Activated CD8-positive, alpha-beta memory T cell treated with anti-CD3 and anti-CD28 coated beads, Interleukin-2, amount 50 U/mL, for 4 hours (primary cell): ENCODE data around the gene PUM1.
"Not testable (repeated sequence)": the region's sequence is repeated elsewhere in the genome, so short reads cannot be mapped to it uniquely, and the experiment has no call there.

ENCODE experiments used
- DNase-seq: peaks from one replicate; pipeline ENCODE4 v3.0.0-alpha.2; 2020

PUM1 gene

GRCh38 chr1:30990591-30990990, 74.9 kb downstream of the PUM1 start:
- no peak for DNase-seq

DNA sequence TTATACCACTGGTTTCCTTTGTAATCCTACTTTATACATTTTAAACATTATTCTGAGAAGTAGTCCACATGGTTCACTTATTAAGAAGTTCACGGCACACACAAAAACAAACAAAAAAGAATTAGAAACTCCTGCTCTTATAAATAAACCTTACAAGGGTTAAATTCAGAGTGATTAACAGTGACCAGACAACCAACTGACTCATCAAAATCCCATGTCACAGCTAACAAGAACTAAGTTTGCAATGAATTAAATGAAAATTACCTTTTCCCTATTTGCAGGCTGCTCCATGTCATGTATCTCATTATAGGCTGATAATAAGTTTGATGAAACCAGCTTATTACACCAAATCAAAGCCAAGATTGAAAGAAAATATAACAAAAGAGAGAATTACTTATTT, 77.5 kb downstream of the PUM1 start:
- no peak for DNase-seq

DNA sequence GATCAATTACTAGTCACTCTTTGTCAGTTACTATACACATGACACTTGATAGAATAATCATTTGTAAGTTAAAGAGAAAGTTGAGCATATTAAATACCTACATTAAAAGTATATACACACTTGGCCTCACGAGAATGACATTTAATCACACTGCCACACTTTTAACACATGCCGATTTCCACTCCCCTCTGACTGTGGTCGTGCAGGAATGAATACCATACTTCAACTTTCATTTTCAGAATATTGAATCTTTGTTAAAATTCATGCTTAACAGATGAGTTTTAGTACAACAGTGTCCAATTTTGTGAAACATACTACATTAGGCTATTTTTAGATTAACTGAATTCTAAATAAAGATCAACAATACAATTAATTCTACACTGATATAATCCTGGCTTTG, 78.8 kb downstream of the PUM1 start:
- no peak for DNase-seq

DNA sequence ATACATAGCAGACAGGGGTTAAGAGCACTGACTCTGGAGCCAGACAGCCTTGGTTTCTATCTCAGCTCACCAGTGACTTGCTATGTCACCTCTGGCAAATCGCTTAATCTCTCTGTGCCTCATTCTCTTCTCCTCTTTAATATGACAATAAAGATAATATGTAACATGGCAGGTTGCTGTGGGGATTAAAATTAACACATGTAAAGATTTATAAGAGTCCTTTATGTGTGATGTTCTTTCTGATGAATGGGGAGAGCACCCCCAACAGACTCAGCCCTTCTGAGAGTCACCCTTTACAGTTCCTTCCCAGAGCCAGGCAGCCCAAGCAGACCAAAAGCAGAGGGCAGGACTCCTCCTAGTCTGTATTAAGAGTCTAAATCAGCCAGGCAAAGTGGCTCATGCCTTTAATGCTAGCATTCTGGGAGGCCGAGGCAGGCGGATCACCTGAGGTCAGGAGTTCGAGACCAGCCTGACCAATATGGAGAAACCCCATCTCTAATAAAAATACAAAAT, 80.5 kb downstream of the PUM1 start:
- no peak for DNase-seq

GRCh38 chr1:30984165-30984889, 81.2 kb downstream of the PUM1 start:
- DNase-seq: no peak

GRCh38 chr1:30982937-30983336, 82.6 kb downstream of the PUM1 start:
- no peak for DNase-seq

DNA sequence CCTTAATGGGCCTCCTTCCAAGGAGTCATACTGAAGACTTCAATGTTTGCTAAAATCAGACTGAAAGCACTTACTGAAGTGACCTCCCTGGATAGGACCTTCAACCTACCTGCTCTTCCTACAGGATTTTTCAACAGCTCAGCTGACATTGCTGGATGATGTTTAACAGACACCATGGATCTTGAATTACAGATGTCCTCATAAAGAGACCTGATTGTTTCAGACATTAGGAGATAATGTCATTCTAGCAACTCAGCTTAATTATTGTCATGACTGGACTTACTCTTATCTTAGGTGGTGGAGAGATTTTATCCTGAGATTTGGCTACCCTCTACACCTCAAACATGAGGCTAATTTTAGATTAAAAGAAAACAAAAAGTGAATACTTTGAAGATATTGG, 83.1 kb downstream of the PUM1 start:
- DNase-seq: no peak

DNA sequence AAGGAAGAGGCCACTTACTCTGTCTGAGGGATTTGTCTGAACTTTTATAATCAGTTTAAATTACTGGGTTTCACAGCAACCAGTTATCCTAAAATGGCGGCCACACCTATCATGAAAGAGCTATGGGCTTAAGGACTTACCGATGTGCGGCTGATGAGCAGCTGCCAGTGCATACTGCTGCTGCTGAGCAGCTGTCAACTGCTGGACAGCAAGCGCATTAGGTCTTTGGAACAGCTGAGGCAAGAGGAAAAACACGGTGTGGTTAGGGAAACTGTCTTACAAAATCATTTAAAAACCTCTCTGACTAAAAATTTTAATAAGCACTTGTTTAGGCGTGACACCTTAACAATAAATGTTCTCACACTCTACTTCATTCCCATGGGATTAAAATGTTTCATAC, 84.3 kb downstream of the PUM1 start:
- DNase-seq: no peak

GRCh38 chr1:30977511-30977910, 88.0 kb downstream of the PUM1 start:
- DNase-seq: no peak

GRCh38 chr1:30977105-30977504, 88.4 kb downstream of the PUM1 start:
- no peak for DNase-seq

- DNase-seq: no peak
Measured at GRCh38 chr1:30976143-30976542, 89.4 kb downstream of the PUM1 start.

DNA sequence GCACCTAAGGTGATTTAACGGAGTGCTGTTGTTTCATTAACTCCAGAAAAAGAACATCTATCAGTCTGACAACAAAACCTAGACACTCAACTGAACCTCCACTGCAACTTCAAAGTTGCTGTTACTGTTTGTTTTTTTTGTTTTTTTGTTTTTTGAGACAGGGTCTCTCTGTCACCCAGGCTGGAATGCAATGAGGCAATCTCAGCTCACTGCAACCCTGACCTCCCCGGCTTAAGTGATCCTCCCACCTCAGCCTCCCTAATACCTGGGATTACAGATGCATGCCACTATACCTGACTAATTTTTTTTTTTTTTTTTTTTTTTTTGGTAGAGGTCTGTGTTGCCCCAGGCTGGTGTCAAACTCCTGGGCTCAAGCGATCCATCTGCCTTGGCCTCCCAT, 90.3 kb downstream of the PUM1 start:
- DNase-seq: no peak

- DNase-seq: no peak
Measured at GRCh38 chr1:30974536-30974935, 91.0 kb downstream of the PUM1 start.

- not testable (repeated sequence) for DNase-seq
Measured at GRCh38 chr1:30972349-30972748, 93.2 kb downstream of the PUM1 start.

DNA sequence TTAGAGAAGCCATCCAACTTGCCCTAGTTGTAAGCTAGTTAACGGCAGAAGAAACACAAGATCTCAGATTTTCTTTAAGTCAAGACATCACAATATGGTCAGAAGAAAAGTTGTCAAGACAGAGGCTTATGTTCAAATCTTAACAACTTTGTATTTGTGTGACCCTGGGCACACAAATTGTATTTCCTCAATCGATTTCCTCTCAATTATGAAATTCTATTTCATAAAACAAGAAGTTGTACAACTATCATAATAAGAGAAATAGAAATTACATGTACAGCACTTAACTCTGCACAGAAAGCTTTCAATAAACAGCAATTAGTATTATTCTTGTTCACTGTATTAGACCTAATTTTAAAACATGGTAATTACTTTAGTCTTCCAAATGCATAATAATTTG, 94.0 kb downstream of the PUM1 start:
- DNase-seq: no peak

DNA sequence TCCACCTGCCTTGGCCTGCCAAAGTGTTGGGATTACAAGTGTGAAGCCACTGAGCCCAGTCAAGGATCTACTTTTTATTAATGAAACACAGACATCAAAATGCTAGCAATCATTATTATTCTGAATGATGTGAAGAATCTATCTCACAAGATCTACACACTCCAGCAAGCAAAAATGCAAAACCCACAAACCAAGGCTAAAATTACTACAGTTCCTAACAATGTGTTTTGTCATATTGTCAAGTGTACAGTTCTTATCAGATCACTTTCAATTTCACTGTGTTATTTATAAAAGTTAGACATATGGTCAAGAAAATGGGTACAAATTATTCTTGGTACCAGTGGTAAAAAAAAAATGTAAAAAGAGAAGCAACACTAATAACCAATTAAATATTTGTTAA, 95.6 kb downstream of the PUM1 start:
- no peak for DNase-seq

DNA sequence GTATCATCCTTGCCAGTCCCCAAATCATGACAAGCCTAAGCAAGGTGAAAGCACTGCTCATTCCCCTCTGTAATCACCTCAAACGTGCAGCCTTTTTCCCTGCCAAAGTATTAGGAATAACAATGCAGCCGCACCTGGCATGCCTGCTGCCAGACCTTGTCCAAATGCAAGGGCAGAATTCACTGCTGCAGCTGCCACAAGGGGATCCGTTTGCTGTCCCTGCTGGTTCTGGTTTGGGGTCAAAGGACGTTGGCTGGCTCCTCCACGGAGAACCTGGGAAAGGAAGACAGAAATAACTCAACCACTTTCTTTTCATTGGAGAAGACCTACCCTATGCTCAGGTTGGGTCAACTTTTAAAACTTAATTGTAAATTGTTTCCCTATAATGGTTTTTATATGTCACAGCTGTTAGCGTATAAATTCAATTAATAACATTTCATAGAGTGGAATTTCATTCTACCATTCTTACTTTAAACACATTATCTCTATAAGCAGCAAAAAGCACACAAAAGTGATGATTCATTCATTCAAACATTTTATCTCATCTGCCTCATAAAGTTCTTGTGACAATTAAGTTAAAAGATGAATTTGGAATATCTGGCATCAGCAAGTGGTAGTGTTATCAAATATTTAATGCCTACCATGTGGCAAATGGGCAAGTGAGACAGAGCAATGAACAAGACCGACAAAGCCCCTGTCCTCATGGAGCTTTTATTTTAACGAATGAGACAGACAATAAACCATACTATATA, 97.1 kb downstream of the PUM1 start:
- DNase-seq: no peak

GRCh38 chr1:30966690-30967369, 98.7 kb downstream of the PUM1 start:
- no peak for DNase-seq

- DNase-seq: no peak
Measured at GRCh38 chr1:30965924-30966599, 99.5 kb downstream of the PUM1 start.

- no peak for DNase-seq
Measured at GRCh38 chr1:30964706-30965105, 100.8 kb downstream of the PUM1 start.

DNA sequence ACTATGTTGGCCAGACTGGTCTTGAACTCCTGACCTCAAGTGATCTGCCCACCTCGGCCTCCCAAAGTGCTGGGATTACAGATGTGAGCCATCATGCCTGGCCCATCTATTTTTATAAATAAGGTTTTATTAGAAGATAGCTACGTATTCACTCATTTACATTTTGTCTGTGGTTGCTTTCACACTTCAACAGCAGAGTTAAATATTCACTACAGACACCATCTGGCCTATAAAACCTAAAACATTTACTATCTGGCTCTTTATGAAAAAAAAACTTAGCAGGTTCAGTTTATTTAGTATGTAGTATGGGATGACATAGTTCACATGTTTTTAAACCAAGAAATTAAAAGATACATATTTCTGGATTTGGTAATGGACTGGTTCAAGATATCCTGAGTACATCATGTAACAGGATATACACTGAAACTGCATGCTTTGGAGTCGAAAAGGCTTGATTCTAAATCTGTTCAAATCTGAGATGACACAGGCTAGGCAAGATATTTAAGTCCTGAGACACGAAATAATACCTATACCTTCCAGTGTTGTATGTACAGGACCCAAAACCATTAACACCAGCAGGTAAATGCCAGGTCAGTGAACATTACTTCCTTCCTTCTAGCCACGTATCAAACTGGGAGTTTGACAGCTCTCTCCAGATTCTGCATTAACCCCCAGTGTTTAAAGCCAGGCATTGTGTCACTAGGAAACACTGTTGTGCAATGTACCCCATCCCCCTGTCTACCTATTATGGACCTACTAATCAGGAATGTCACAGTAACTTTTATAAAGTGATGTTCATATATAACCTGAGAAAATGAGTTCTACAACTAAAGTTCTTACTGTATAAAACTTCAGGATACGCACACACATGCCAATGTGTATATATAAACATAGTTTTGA, 102.7 kb downstream of the PUM1 start:
- no peak for DNase-seq

GRCh38 chr1:30957560-30958222, 107.8 kb downstream of the PUM1 start:
- no peak for DNase-seq
